CD4-positive, alpha-beta memory T cell (primary cell): ENCODE measurements around the gene ELMOD1. TPM values are rescaled to one million over a fixed set of nuclear protein-coding genes. Genes with fewer than 3 reads are reported as not detected.

Experiments
- CTCF ChIA-PET: fragments of 350-600 bp; sonication (Branson Sonifier 250); formaldehyde crosslinking; loops from one replicate; lab custom pipeline; 2021; ENCODE audit warnings: inconsistent platforms; ENCODE audit not compliant: partially characterized antibody; lab: Charles Lee
- POLR2A ChIA-PET: fragments of 350-600 bp; sonication (Branson Sonifier 250); formaldehyde crosslinking; loops from one replicate; lab custom pipeline; 2021; ENCODE audit not compliant: partially characterized antibody; lab: Charles Lee
- DNase-seq, 5 donors: peaks; one replicate each; pipeline versions ENCODE4 v3.0.0 to v3.0.0-alpha.2; 2020 to 2022; ENCODE audit warnings: mixed read lengths in 1 of 5
- H3K27ac ChIP-seq: one replicate; pipeline ENCODE4 v1.7.0; 2013; ENCODE audit warnings: low read depth, low read length
- H3K27me3 ChIP-seq: 2 replicates; pipeline ENCODE4 v1.7.0; 2013; ENCODE audit warnings: mild to moderate bottlenecking, low read length, moderate library complexity; ENCODE audit not compliant: insufficient read depth
- H3K36me3 ChIP-seq: 2 replicates; pipeline ENCODE4 v1.7.0; 2013; ENCODE audit warnings: mild to moderate bottlenecking, low read length, moderate library complexity; ENCODE audit not compliant: insufficient read depth
- H3K4me1 ChIP-seq: 2 replicates; pipeline ENCODE4 v1.7.0; 2013; ENCODE audit warnings: mild to moderate bottlenecking, low read length, moderate library complexity; ENCODE audit not compliant: insufficient read depth
- H3K4me3 ChIP-seq, 2 donors: one replicate each; pipeline ENCODE4 v1.7.0; 2013; ENCODE audit warnings: low read length in 2 of 2, mild to moderate bottlenecking in 1 of 2
- H3K9me3 ChIP-seq, 2 donors: one replicate each; pipeline ENCODE4 v1.7.0; 2013; ENCODE audit warnings: low read length in 2 of 2, control low read depth in 1 of 2; ENCODE audit not compliant: control insufficient read depth in 1 of 2
- H3K27ac Mint-ChIP-seq, 7 donors: one replicate each; pipeline ENCODE4 v1.8.0; 2020 to 2021; ENCODE audit warnings: mixed read lengths in 7 of 7, mild to moderate bottlenecking in 6 of 7, inconsistent platforms in 3 of 7, moderate library complexity in 3 of 7
- H3K27me3 Mint-ChIP-seq, 2 donors: one replicate each; pipeline ENCODE4 v1.8.0; 2020 to 2021; ENCODE audit warnings: mixed read lengths in 2 of 2
- H3K36me3 Mint-ChIP-seq, 2 donors: one replicate each; pipeline ENCODE4 v1.8.0; 2020 to 2021; ENCODE audit warnings: mixed read lengths in 2 of 2, inconsistent platforms in 1 of 2, mild to moderate bottlenecking in 1 of 2
- H3K4me1 Mint-ChIP-seq, 4 donors: one replicate each; pipeline ENCODE4 v1.8.0; 2020 to 2021; ENCODE audit warnings: mixed read lengths in 4 of 4, mild to moderate bottlenecking in 1 of 4
- H3K4me3 Mint-ChIP-seq, 8 donors: one replicate each; pipeline ENCODE4 v1.8.0; 2020 to 2021; ENCODE audit warnings: mixed read lengths in 8 of 8, mild to moderate bottlenecking in 7 of 8, moderate library complexity in 6 of 8, inconsistent platforms in 3 of 8
- H3K9me3 Mint-ChIP-seq, 8 donors: one replicate each; pipeline ENCODE4 v1.8.0; 2020 to 2021; ENCODE audit warnings: mixed read lengths in 8 of 8, mild to moderate bottlenecking in 5 of 8, inconsistent platforms in 3 of 8, moderate library complexity in 1 of 8
- intact Hi-C: fragments of 100-400 bp; cut with micrococcal nuclease; formaldehyde crosslinking; loops from one replicate; pipeline ENCODE4 v1.15.1; 2023
- polyA plus RNA-seq, 2 donors: library from polyadenylated mRNA; unstranded; fragments of 300-500 nt; fragmentation: Illumina TruSeq; gene quantifications; one replicate each; pipeline ENCODE4 v1.2.3, GENCODE V29; 2021
- total RNA-seq, 2 experiments: library from RNA; stranded (reverse); gene quantifications; one replicate each; pipeline ENCODE4 v1.2.3, GENCODE V29; 2021

The ELMOD1 gene
- total and polyA plus RNA-seq, 4 experiments from 2014 or later = not detected

GRCh38 chr11:107592813-107593212 lies 1.9 kb downstream of the ELMOD1 start:
- Mint-ChIP-seq H3K36me3 (peaks cover 0 to 3% of the 10 kb centered on the region in 2 donors), H3K4me1 (peaks cover 18 to 36% (median 28%) of the 10 kb centered on the region in 4 donors), H3K27ac (no peak overlapping the region), H3K27me3 (peaks cover 49 to 66% of the 10 kb centered on the region in 2 donors), H3K4me3 (peak overlapping the region in 6 of 8 donors; percentile 82 to 97 (median 90)), H3K9me3 (peaks cover 0 to 4% (median 1%) of the 10 kb centered on the region in 8 donors)
- Histone ChIP-seq H3K27ac (no peak overlapping the region), H3K9me3 (no peaks in the 10 kb centered on the region), H3K27me3 (peaks cover 30% of the 10 kb centered on the region), H3K36me3 (no peaks in the 10 kb centered on the region), H3K4me1 (peaks cover 19% of the 10 kb centered on the region), H3K4me3 (no peak overlapping the region)
- ChIA-PET CTCF (interaction anchor here (1.2 kb wide), 1 partner anchor 17 kb away, joined by 3 read pairs; no protein-coding TSS in a partner anchor), POLR2A (no interaction called here)
- DNase-seq = peak in 1 of 5 donors; percentile 3
- intact Hi-C loops = no loop called here

DNA sequence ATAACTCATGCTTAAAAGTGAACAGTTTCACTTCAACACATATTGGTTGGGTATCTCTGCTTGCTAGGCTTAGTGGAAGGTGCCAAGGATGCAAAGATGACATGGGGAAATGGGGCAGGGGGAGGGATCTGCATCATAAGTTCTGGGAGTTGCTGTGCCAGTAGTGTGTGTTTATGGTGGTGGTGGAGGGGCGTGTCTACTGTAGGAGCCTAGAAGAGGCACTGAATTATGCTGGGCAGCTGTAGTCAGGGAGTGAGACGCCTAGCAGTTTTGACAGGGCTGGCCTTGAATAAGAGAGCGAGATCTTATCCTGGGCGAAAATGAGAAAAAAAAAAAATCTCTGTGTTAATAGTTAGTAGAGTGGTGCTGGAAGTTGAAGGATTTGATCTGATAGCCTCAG lies 3.0 kb downstream of the ELMOD1 start:
- H3K9me3 Mint-ChIP-seq = peaks cover 0 to 2% (median 0%) of the 10 kb centered on the region in 8 donors
- peaks cover 29% of the 10 kb centered on the region for H3K27me3 ChIP-seq
- ChIA-PET CTCF (no interaction called here), POLR2A (no interaction called here)
- peaks cover 19% of the 10 kb centered on the region for H3K4me1 ChIP-seq
- H3K4me3 Mint-ChIP-seq = no peak overlapping the region
- no peaks in the 10 kb centered on the region for H3K9me3 ChIP-seq
- no peaks in the 10 kb centered on the region for H3K36me3 ChIP-seq
- no peak overlapping the region for H3K27ac ChIP-seq
- peaks cover 0 to 3% of the 10 kb centered on the region in 2 donors for H3K36me3 Mint-ChIP-seq
- intact Hi-C loops = no loop called here
- peaks cover 18 to 36% (median 28%) of the 10 kb centered on the region in 4 donors for H3K4me1 Mint-ChIP-seq
- no peak overlapping the region for H3K27ac Mint-ChIP-seq
- H3K27me3 Mint-ChIP-seq = peaks cover 48 to 64% of the 10 kb centered on the region in 2 donors
- no peak for DNase-seq
- H3K4me3 ChIP-seq = no peak overlapping the region

- Mint-ChIP-seq H3K4me3 (no peak overlapping the region), H3K36me3 (peaks cover 0 to 3% of the 10 kb centered on the region in 2 donors), H3K27ac (no peak overlapping the region), H3K4me1 (peaks cover 16 to 30% (median 25%) of the 10 kb centered on the region in 4 donors), H3K27me3 (peaks cover 46 to 60% of the 10 kb centered on the region in 2 donors), H3K9me3 (no peaks in the 10 kb centered on the region)
- H3K4me1 ChIP-seq = peaks cover 19% of the 10 kb centered on the region
- ChIA-PET CTCF (interaction anchor here (0.8 kb wide), 1 partner anchor 22 kb away, joined by 3 read pairs; no protein-coding TSS in a partner anchor), POLR2A (no interaction called here)
- H3K27ac ChIP-seq = no peak overlapping the region
- H3K4me3 ChIP-seq = no peak overlapping the region
- H3K36me3 ChIP-seq = no peaks in the 10 kb centered on the region
- H3K27me3 ChIP-seq = peaks cover 21% of the 10 kb centered on the region
- no peak for DNase-seq
- intact Hi-C loops = no loop called here
- no peaks in the 10 kb centered on the region for H3K9me3 ChIP-seq
Observed at GRCh38 chr11:107594736-107595135, 3.8 kb downstream of the ELMOD1 start.

DNA sequence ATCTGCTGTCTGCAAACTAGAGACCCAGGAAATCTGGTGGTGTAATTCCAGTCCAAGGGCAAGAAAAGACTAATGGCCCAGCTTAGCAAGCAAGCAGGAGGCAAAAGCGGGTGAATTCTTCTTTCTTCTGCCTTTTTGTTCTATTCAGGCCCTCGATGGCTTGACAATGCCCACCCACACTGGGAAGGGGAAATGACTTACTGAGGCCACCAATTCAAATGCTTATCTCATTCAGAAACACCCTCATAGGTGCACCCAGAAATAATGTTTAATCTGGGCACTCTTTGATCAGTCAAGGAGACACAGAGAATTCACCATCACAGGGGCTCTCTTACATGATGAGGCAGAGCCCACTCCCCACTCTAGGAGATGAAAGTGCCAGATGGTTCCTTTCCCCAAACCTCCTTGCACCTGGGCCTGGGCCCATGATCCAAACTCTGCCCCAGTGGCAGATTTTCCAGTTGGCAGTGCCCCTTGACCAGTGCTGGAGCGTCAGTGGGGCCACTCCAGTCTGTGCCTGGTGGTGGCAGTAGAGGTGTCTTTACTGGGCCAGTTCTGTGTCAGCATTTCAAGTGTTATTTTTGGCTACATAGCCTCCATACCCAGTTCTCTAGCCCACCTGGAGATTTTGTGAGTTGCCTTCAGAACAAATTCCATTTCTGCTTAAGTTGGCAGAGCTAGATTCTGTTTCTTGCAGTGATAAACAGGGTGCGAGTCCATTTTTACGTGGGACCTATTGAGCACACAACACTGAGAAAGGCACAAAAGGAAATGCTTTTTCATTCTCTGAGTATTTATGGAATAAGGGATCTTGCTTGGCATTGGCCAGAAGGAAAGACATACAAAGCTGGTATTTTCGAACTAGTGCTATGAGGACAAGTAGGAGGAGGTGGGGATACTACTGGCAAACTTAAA lies 7.5 kb downstream of the ELMOD1 start:
- POLR2A ChIA-PET = no interaction called here
- Histone ChIP-seq H3K4me1 (no peaks in the 10 kb centered on the region), H3K27ac (no peak overlapping the region), H3K9me3 (no peaks in the 10 kb centered on the region), H3K27me3 (peaks cover 8% of the 10 kb centered on the region), H3K4me3 (no peak overlapping the region), H3K36me3 (no peaks in the 10 kb centered on the region)
- no peaks in the 10 kb centered on the region for H3K9me3 Mint-ChIP-seq
- H3K36me3 Mint-ChIP-seq = no peaks in the 10 kb centered on the region
- no peaks in the 10 kb centered on the region for H3K4me1 Mint-ChIP-seq
- no peak overlapping the region for H3K4me3 Mint-ChIP-seq
- intact Hi-C loops = no loop called here
- no peak overlapping the region for H3K27ac Mint-ChIP-seq
- CTCF ChIA-PET = no interaction called here
- no peak for DNase-seq
- peaks cover 30 to 55% of the 10 kb centered on the region in 2 donors for H3K27me3 Mint-ChIP-seq

DNA sequence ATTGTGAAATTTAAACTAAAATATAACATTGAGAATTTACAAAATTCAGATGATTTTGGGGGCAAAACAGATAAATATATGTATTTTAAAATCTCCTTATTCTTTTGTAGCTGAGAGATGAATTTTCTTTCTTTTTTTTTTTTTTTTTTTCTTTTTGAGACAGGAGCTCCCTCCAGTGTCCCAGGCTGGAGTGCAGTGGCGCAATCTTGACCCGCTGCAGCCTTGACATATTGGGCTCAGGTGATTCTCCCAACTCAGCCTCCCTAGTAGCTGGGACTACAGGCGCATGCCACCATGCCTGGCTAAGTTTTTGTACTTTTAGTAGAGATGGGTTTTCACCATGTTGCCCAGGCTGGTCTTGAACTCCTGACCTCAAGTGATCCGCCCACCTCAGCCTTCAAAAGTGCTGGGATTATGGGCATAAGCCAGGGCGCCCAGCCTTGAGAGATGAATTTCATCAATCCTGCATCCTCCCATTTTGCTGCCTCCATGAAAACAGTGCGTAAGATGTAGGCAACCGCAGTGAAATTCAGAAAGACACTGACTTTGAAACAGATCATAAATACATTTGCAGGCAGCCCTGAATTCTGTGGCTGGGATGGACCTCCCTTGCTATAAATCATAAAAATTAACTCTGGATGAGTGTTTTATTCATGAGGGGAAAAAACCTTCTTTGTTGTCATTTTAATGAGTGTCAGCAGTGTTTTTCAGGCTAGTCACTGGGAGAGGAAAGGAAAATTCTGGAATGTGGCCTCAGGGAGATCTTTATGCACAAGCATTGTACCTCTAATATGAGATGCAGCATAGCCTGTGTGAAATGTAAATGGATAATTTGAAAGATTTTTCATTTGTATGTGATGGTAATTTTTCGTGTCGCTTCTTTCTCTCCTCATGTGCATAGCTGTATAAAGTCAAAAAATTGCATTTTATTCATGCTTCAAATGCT lies 14.4 kb downstream of the ELMOD1 start:
- no peaks in the 10 kb centered on the region for H3K9me3 ChIP-seq
- POLR2A ChIA-PET = no interaction called here
- Mint-ChIP-seq H3K4me1 (no peaks in the 10 kb centered on the region), H3K4me3 (no peak overlapping the region), H3K27me3 (peaks cover 44 to 51% of the 10 kb centered on the region in 2 donors), H3K36me3 (no peaks in the 10 kb centered on the region), H3K27ac (no peak overlapping the region), H3K9me3 (no peaks in the 10 kb centered on the region)
- no peak overlapping the region for H3K4me3 ChIP-seq
- intact Hi-C loops = no loop called here
- peaks cover 5% of the 10 kb centered on the region for H3K27me3 ChIP-seq
- H3K36me3 ChIP-seq = no peaks in the 10 kb centered on the region
- CTCF ChIA-PET = interaction anchor here (1.2 kb wide), 1 partner anchor 12 kb away, joined by 3 read pairs; no protein-coding TSS in a partner anchor
- no peak overlapping the region for H3K27ac ChIP-seq
- no peak for DNase-seq
- H3K4me1 ChIP-seq = no peaks in the 10 kb centered on the region

GRCh38 chr11:107606141-107606540 lies 15.2 kb downstream of the ELMOD1 start:
- Mint-ChIP-seq H3K9me3 (no peaks in the 10 kb centered on the region), H3K27me3 (peaks cover 44 to 49% of the 10 kb centered on the region in 2 donors), H3K36me3 (no peaks in the 10 kb centered on the region), H3K4me3 (no peak overlapping the region), H3K4me1 (no peaks in the 10 kb centered on the region), H3K27ac (no peak overlapping the region)
- Histone ChIP-seq H3K36me3 (no peaks in the 10 kb centered on the region), H3K9me3 (no peaks in the 10 kb centered on the region), H3K27ac (no peak overlapping the region), H3K4me3 (no peak overlapping the region), H3K27me3 (peaks cover 5% of the 10 kb centered on the region), H3K4me1 (no peaks in the 10 kb centered on the region)
- ChIA-PET CTCF (interaction anchor here (1.2 kb wide), 1 partner anchor 11 kb away, joined by 3 read pairs; no protein-coding TSS in a partner anchor), POLR2A (no interaction called here)
- DNase-seq = no peak
- intact Hi-C loops = no loop called here
